Peyer's patch (tissue), 4 donors: ENCODE measurements around the gene TFCP2L1. TPM values are rescaled to one million over a fixed set of nuclear protein-coding genes. Genes with fewer than 3 reads are reported as not detected.

ENCODE experiments used
- DNase-seq, 3 donors: peaks; one replicate each; pipeline ENCODE4 v3.0.0-alpha.2; 2017 to 2019
- H3K27ac ChIP-seq, 4 donors: fragments of 200-600 bp; sonication (generic); one replicate each; pipeline ENCODE4 v1.5.1; 2016 to 2019
- H3K27me3 ChIP-seq, 2 donors: fragments of 200-600 bp; sonication (generic); one replicate each; pipeline ENCODE4 v1.5.1; 2019
- H3K36me3 ChIP-seq, 3 donors: fragments of 200-600 bp; sonication (generic); one replicate each; pipeline ENCODE4 v1.5.1; 2016 to 2019
- H3K4me1 ChIP-seq, 4 donors: fragments of 200-600 bp; sonication (generic); one replicate each; pipeline ENCODE4 v1.5.1; 2016 to 2019
- H3K4me3 ChIP-seq, 4 donors: fragments of 200-600 bp; sonication (generic); 1 replicate in 3 of 4; 2 replicates in 1 of 4; pipeline ENCODE4 v1.5.1; 2016 to 2019; ENCODE audit warnings: mild to moderate bottlenecking in 1 of 4
- H3K9me3 ChIP-seq, 4 donors: fragments of 200-600 bp; sonication (generic); one replicate each; pipeline ENCODE4 v1.5.1; 2016 to 2019; ENCODE audit warnings: mild to moderate bottlenecking in 1 of 4
- POLR2A ChIP-seq, 2 donors: fragments of 450-650 bp; IDR thresholded peaks; one replicate each; pipeline ENCODE4 v1.5.1; 2017; ENCODE audit warnings: antibody characterized with exemption in 2 of 2, mild to moderate bottlenecking in 2 of 2, moderate library complexity in 2 of 2
- total RNA-seq, 4 donors: library from RNA; depleted of rRNA; stranded (reverse); fragments of >200 nt; gene quantifications; one replicate each; pipeline ENCODE4 v1.1.0, GENCODE V29; 2016
- TF ChIP-seq, protein P1 (sequence below), 6 experiments: fragments of 450-650 bp in 4 of 6; fragments of 200-600 bp in 2 of 6; sonication (generic) in 1 of 6; IDR thresholded peaks; one replicate each; pipeline ENCODE4 v1.5.1; 2017 to 2019; ENCODE audit warnings: antibody characterized with exemption in 6 of 6, mild to moderate bottlenecking in 3 of 6, moderate library complexity in 1 of 6

Gene TFCP2L1
- total RNA-seq, 4 donors from 2014 or later = 5.0 to 41.0 (median 10.0) TPM

- Histone ChIP-seq H3K27ac (no peak overlapping the region), H3K36me3 (no peaks in the 10 kb centered on the region), H3K4me1 (peaks cover 0 to 9% (median 0%) of the 10 kb centered on the region in 4 donors), H3K4me3 (no peak overlapping the region), H3K9me3 (no peaks in the 10 kb centered on the region), H3K27me3 (no peaks in the 10 kb centered on the region)
- TF ChIP-seq POLR2A (IDR thresholded peaks at IDR 0.05) = no peak
- TF ChIP-seq, protein P1, sequence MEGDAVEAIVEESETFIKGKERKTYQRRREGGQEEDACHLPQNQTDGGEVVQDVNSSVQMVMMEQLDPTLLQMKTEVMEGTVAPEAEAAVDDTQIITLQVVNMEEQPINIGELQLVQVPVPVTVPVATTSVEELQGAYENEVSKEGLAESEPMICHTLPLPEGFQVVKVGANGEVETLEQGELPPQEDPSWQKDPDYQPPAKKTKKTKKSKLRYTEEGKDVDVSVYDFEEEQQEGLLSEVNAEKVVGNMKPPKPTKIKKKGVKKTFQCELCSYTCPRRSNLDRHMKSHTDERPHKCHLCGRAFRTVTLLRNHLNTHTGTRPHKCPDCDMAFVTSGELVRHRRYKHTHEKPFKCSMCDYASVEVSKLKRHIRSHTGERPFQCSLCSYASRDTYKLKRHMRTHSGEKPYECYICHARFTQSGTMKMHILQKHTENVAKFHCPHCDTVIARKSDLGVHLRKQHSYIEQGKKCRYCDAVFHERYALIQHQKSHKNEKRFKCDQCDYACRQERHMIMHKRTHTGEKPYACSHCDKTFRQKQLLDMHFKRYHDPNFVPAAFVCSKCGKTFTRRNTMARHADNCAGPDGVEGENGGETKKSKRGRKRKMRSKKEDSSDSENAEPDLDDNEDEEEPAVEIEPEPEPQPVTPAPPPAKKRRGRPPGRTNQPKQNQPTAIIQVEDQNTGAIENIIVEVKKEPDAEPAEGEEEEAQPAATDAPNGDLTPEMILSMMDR (IDR thresholded peaks at IDR 0.05) = no peak
- peak in 1 of 3 donors; percentile 25 for DNase-seq
These were observed 67.4 kb downstream of the TFCP2L1 start for GRCh38 chr2:121217627-121218026.

DNA sequence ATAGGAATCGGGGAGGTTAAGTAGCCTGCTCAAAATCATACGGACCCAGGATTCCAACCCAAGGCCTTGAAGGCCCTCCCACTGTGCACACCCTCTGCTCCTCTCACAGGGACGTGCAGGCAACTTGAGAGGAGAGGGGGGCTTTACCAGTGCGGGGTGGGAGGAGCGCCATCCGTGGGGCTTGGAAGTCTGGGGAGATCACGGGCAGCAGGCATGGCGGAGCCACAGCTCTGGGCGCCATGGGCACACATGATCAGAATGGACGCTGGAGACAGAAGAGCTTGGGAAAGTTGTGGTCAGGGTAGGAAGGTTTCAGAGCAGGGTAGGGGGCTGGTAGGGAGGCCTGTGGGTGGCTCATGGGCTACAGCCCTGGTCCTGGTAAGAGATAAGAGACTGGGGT is 70.7 kb downstream of the TFCP2L1 start:
- no peak overlapping the region for H3K4me3 ChIP-seq
- no peaks in the 10 kb centered on the region for H3K36me3 ChIP-seq
- peaks cover 0 to 23% (median 0%) of the 10 kb centered on the region in 4 donors for H3K4me1 ChIP-seq
- H3K27ac ChIP-seq = no peak overlapping the region
- no peaks in the 10 kb centered on the region for H3K9me3 ChIP-seq
- no peaks in the 10 kb centered on the region for H3K27me3 ChIP-seq
- TF ChIP-seq, protein P1 (IDR thresholded peaks at IDR 0.05) = no peak
- TF ChIP-seq POLR2A (IDR thresholded peaks at IDR 0.05) = no peak
- no peak for DNase-seq

DNA sequence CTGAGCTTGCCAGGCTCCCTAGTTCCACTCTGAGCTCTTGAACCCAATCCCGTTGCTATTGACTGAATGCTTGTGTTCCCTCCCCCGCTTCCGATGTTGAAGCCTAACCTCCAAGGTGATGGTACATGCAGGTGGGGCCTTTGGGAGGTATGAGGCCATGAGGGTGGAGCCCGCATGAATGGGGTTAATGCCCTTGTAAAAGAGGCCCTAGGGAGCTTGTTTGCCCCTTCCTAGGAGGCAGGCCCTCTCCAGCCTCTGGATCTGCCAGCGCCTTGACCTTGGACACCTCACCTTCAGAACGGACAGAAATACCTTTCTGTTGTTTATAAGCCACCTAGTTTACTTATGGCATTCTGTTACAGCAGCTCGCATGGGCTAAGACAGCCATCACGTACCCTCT is 71.6 kb downstream of the TFCP2L1 start:
- no peaks in the 10 kb centered on the region for H3K36me3 ChIP-seq
- H3K4me3 ChIP-seq = no peak overlapping the region
- H3K27me3 ChIP-seq = no peaks in the 10 kb centered on the region
- H3K9me3 ChIP-seq = no peaks in the 10 kb centered on the region
- H3K4me1 ChIP-seq = peaks cover 0 to 23% (median 0%) of the 10 kb centered on the region in 4 donors
- peak overlapping the region in 1 of 4 donors; percentile 30 for H3K27ac ChIP-seq
- no peak for TF ChIP-seq POLR2A (IDR thresholded peaks at IDR 0.05)
- TF ChIP-seq, protein P1 (IDR thresholded peaks at IDR 0.05) = no peak
- DNase-seq = peak in 1 of 3 donors; percentile 55

DNA sequence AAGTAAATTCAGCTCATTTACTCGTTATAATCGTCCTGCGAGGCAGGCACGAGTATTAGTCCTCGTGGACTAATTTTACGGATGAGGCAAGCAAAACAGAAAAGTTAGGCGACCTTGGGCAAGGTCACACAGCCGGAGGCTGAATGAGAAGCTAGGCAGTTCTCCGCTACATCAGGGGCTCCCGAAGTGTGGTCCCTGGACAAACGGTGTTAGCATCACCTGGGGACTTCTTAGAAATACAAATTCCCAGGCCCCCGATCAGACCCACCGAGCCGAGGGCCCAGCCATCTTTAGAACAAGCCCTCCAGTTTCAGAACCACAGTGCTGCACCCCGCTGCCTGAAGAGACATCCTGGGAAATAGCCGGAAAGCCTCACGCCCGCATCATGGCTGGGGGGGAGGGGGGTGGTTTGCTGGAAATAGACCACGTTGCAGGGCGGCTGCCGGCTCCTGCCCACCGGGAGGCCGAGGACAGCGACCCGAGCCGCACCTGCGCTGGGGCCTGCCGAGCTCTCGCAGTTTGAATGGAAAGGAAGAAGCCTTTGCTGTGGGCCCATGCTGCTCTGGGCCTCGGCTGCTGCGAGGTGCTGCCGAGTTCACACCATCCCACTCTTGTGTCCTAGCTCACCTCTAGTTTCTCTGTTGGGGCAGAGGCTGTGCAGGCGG is 72.2 kb downstream of the TFCP2L1 start:
- DNase-seq = no peak
- no peaks in the 10 kb centered on the region for H3K27me3 ChIP-seq
- no peaks in the 10 kb centered on the region for H3K36me3 ChIP-seq
- H3K9me3 ChIP-seq = no peaks in the 10 kb centered on the region
- H3K4me1 ChIP-seq = peaks cover 0 to 23% (median 0%) of the 10 kb centered on the region in 4 donors
- no peak overlapping the region for H3K27ac ChIP-seq
- TF ChIP-seq POLR2A (IDR thresholded peaks at IDR 0.05) = no peak
- TF ChIP-seq, protein P1 (IDR thresholded peaks at IDR 0.05) = no peak
- no peak overlapping the region for H3K4me3 ChIP-seq

GRCh38 chr2:121211689-121212151 is 73.3 kb downstream of the TFCP2L1 start:
- Histone ChIP-seq H3K4me3 (no peak overlapping the region), H3K36me3 (no peaks in the 10 kb centered on the region), H3K9me3 (no peaks in the 10 kb centered on the region), H3K4me1 (peaks cover 0 to 23% (median 0%) of the 10 kb centered on the region in 4 donors), H3K27me3 (no peaks in the 10 kb centered on the region), H3K27ac (peak overlapping the region in 3 of 4 donors; percentile 55 to 93 (median 69))
- TF ChIP-seq, protein P1 (IDR thresholded peaks at IDR 0.05) = peak in 1 of 6 experiments; percentile 0
- TF ChIP-seq POLR2A (IDR thresholded peaks at IDR 0.05) = no peak
- DNase-seq = peak in 1 of 3 donors; percentile 61
